Metanephros (tissue), 2 donors: Measurements from ENCODE around the gene EXOC4. TPM values are rescaled to one million over a fixed set of nuclear protein-coding genes. Genes with fewer than 3 reads are reported as not detected.

Experiments used
- small RNA-seq: library from RNA; depleted of rRNA; stranded (forward); fragments of <200 nt; gene quantifications from one replicate; pipeline ENCODE3, GENCODE V24; 2014; ENCODE audit warnings: low replicate concordance
- total RNA-seq: library from RNA; depleted of rRNA; stranded (reverse); fragments of >200 nt; gene quantifications from one replicate; pipeline ENCODE4 v1.2.3, GENCODE V29; 2014

The EXOC4 gene
- total RNA-seq: 130 TPM

GRCh38 chr7:133252858-133253518 lies at the start of gene EXOC4:
TSS of gene EXOC4 (plus strand) at chr7:133253078.

Small RNA genes lying within 50 kb of the gene (small RNA-seq; reads per million reads assigned to genes)
- gene MIR6133: not detected

Other genes starting within 250 kb of the EXOC4 start
- 55.5 TPM for gene CHCHD3, start 171.0 kb upstream of the EXOC4 start, total RNA-seq